ENCODE results near the gene CLSTN2.

DNA sequence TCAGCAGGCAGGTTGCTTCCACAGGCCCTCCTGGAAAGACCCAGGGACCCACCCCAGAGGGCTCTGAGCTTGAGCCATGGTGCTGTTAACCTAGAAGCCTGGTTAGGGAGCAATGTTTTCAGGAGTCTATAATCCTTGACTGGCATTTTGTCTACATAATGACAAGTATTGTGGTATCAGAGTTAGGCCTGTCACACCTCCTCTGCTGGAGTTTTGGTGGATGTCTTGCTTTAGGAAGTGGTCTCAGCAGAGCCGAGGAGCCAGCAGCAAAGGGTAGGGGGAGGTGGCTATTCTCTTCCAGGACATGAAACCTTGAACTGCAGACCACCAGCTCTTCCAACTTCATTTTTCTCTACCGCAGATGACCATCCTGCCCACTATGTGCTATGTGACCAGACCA is 76.1 kb downstream of the CLSTN2 start:
- TF ChIP-seq, protein P1, sequence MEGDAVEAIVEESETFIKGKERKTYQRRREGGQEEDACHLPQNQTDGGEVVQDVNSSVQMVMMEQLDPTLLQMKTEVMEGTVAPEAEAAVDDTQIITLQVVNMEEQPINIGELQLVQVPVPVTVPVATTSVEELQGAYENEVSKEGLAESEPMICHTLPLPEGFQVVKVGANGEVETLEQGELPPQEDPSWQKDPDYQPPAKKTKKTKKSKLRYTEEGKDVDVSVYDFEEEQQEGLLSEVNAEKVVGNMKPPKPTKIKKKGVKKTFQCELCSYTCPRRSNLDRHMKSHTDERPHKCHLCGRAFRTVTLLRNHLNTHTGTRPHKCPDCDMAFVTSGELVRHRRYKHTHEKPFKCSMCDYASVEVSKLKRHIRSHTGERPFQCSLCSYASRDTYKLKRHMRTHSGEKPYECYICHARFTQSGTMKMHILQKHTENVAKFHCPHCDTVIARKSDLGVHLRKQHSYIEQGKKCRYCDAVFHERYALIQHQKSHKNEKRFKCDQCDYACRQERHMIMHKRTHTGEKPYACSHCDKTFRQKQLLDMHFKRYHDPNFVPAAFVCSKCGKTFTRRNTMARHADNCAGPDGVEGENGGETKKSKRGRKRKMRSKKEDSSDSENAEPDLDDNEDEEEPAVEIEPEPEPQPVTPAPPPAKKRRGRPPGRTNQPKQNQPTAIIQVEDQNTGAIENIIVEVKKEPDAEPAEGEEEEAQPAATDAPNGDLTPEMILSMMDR (IDR thresholded peaks at IDR 0.05; ENCODE audit: low read length), result no peak
- TF ChIP-seq EZH2phosphoT487 (IDR thresholded peaks at IDR 0.05; ENCODE audit: low read length), result no peak

Data from MM.1S (cell line).